GM20000 (cell line): Measurements from ENCODE around the gene OR52M1.
"Not testable (repeated sequence)": the region's sequence is repeated elsewhere in the genome, so short reads cannot be mapped to it uniquely, and the experiment has no call there.

ENCODE experiments used
- DNase-seq: peaks from one replicate; pipeline ENCODE4 v3.0.0; 2012; ENCODE audit warnings: low spot score
- CTCF ChIP-seq: IDR thresholded peaks from 2 replicates; pipeline ENCODE4 v1.5.1; 2012; ENCODE audit warnings: mild to moderate bottlenecking, control low read depth; ENCODE audit errors: extremely low read depth, missing control alignments

OR52M1 gene

GRCh38 chr11:4522339-4522738, 22.7 kb upstream of the OR52M1 start:
- no peak for TF ChIP-seq CTCF
- DNase-seq = no peak

- TF ChIP-seq CTCF = no peak
- no peak for DNase-seq
These were observed 22.2 kb upstream of the OR52M1 start for GRCh38 chr11:4522752-4523151.

GRCh38 chr11:4523666-4524065, 21.3 kb upstream of the OR52M1 start:
- TF ChIP-seq CTCF = no peak
- no peak for DNase-seq

- no peak for TF ChIP-seq CTCF
- DNase-seq = no peak
These were observed 17.1 kb upstream of the OR52M1 start for GRCh38 chr11:4527926-4528325.

GRCh38 chr11:4531686-4532085, 13.3 kb upstream of the OR52M1 start:
- DNase-seq = not testable (repeated sequence)

GRCh38 chr11:4539603-4540219, 5.3 kb upstream of the OR52M1 start:
- peak; percentile 52 for DNase-seq
- peak; percentile 55 for TF ChIP-seq CTCF

- DNase-seq = no peak
- TF ChIP-seq CTCF = no peak
These were observed 3.9 kb upstream of the OR52M1 start for GRCh38 chr11:4541071-4541470.

GRCh38 chr11:4543561-4543960, 1.4 kb upstream of the OR52M1 start:
- DNase-seq = no peak
- TF ChIP-seq CTCF = no peak
